GM12891 (cell line): ENCODE measurements around the gene KRT3.
"Not testable (repeated sequence)": the region's sequence is repeated elsewhere in the genome, so short reads cannot be mapped to it uniquely, and the experiment has no call there.

Experiments
- DNase-seq: peaks from one replicate; pipeline ENCODE4 v3.0.0; 2011; ENCODE audit warnings: low spot score; ENCODE audit not compliant: insufficient read length
- FAIRE-seq: peaks from 2 replicates; lab custom pipeline; 2011; peaks lifted over from hg19 to GRCh38; lab: Jason Lieb, UNC
- PAX5 ChIP-seq: IDR thresholded peaks from 2 replicates; pipeline ENCODE4 v1.6.1; 2011; ENCODE audit warnings: low read length, moderate library complexity, mild to moderate bottlenecking; ENCODE audit not compliant: insufficient read depth, severe bottlenecking
- POLR2A ChIP-seq: IDR thresholded peaks from 2 replicates; pipeline ENCODE4 v1.6.1; 2011; ENCODE audit warnings: low read depth, low read length, control low read depth
- POLR2AphosphoS5 ChIP-seq: IDR thresholded peaks from 2 replicates; pipeline ENCODE4 v1.6.1; 2011; ENCODE audit warnings: low read depth, low read length, control low read depth
- POU2F2 ChIP-seq: IDR thresholded peaks from 2 replicates; pipeline ENCODE4 v1.6.1; 2011; ENCODE audit warnings: low read depth, mild to moderate bottlenecking, control low read depth, low read length, moderate library complexity
- SPI1 ChIP-seq: IDR thresholded peaks from 2 replicates; pipeline ENCODE4 v1.6.1; 2011; ENCODE audit warnings: low read depth, low read length, control low read depth
- TAF1 ChIP-seq: IDR thresholded peaks from 2 replicates; pipeline ENCODE4 v1.6.1; 2011; ENCODE audit warnings: low read depth, low read length, control low read depth

Gene KRT3

DNA sequence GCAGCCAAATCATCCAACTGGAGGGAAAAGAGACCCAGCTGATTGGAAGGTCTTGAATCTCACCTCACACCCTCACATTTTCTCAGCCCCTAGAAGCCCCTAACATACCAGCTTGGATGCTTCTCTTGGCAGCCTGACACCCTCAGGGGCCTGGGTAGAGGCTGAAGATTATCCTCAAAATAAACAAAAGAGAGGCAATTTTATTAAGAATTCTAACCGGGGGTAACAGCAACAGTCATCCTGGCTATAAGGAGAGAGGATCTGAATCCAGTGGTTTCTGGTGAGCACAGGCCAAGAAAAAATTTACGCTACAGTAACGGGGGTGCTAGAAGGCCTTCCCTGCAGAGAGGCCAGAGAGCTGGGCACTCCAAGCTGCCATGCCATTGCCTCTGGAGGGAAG lies 40.4 kb downstream of the KRT3 start:
- DNase-seq (no peak), FAIRE-seq (no peak)
- no peak for TF ChIP-seq SPI1
- TF ChIP-seq POLR2A = no peak
- TF ChIP-seq PAX5 = no peak

DNA sequence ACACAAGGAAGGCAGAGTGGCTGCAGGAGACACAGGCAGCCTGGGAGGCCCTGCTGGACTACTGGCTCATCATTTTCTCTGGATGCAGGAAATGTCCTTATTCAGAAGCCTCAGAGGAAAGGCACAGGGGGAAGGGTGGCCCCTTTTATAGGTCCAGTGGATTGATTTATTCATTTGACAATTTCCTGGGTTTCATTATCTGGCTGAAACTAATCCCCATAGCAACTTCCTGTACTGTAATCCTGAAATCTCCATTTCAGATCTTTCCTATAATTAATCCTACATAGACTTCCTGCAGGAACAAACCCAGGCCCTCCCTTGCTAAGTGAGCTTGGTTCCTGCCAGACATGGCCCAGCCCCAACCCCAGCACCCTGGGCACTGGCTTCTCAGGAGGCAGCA lies 41.8 kb downstream of the KRT3 start:
- DNase-seq (no peak), FAIRE-seq (no peak)
- TF ChIP-seq PAX5 (no peak), POU2F2 (no peak), SPI1 (no peak), TAF1 (no peak), POLR2A (no peak), POLR2AphosphoS5 (no peak)

DNA sequence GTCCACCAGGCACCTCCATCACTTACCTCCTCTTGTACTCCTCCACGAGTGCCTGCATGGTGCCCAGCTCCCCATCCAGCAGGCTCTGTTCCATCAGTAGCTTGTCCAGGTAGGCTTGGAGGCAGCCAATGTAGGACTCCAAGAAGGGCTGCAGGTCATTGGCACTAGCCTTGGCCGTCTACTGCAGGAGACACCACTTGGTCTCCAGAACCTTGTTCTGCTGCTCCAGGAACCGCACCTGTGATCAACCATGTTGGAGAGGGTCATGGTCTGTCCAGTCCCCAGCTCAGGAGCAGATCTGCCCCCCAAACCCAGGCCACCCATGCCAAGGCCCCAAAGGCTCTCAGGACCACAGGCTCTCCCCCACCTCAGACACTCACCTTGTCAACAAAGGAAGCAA lies 42.6 kb downstream of the KRT3 start:
- FAIRE-seq (no peak), DNase-seq (no peak)
- TF ChIP-seq POLR2A (no peak), POLR2AphosphoS5 (no peak), POU2F2 (no peak), PAX5 (no peak), TAF1 (no peak), SPI1 (no peak)

DNA sequence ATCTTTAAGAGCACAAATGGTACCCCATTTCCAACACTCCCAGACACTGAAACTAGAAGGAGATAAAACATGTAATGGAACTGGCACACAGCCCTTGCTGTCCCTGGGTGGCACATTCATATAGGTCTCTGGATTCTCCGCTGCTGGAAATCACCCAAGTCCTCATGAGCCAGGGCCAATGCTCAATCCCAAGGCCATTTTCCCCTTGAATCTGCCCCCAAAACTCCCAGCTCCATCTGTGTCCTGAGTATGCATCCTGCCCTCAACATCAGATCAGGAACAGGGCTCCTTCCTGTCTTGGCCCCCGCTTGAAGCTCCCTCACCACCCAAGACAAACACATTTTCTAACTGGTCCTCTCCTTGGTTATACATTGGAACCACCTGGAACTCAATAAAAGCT lies 43.4 kb downstream of the KRT3 start:
- no peak for DNase-seq
- no peak for FAIRE-seq
- TF ChIP-seq POLR2A (no peak), SPI1 (no peak), PAX5 (no peak), TAF1 (no peak), POU2F2 (no peak), POLR2AphosphoS5 (no peak)

DNA sequence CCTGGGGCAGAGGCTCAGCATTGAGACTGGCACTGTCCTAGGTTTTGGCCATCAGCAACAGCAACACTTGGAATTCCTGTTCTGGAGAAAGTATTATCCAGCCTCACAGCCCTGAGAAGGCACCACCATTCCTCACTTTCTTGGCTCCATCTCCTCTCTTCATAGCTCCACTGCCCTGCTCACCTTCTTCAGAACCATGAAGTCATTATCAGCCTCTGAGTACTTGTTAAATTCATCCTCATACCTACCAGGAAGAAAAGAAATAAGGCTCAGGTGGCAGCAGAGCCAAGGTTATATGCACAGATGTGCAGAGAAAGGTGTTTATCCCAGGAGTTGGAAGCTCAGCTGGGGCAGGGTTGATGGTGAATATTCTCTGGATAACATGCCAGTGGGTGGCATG lies 44.1 kb downstream of the KRT3 start:
- no peak for FAIRE-seq
- TF ChIP-seq POLR2AphosphoS5 (no peak), POLR2A (no peak), POU2F2 (no peak), TAF1 (no peak), SPI1 (no peak), PAX5 (no peak)
- no peak for DNase-seq

DNA sequence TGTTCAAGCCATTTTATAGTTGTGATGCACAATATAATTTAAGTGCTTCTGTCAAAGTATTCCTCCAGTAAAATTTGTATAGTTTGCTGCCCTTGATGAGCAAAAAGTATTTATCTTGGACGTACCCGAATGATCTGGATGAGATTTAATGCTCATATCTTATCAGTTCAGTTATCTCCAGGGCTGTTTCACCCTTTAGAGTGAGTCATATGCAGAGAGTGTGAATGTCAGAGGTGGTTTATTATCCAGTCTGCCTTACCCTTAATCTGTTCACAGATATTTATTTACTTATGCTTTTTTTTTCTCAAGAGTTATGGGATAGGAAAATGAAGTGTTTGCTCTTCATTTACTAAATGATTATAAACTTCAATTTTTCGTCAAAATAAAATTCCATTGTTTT lies 45.4 kb downstream of the KRT3 start:
- DNase-seq, FAIRE-seq: not testable (repeated sequence)

DNA sequence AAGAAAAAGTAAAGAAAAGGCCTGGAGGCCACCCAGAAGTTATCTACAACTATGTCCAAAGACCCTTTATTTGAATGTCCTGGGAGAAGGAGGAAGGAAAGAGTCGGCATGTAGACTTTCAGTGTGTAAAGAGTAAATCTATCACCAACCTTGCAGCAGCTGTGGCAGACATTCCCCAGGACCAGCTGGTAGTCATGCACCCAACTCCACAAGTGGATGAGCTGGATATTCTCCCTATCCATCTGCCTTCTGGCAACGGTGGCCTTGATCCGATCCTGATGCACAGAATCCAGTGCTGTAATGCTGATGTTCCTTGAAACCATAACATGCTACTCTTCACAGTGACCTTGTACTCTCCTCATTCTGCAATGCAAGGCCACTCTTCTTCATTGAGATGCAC lies 46.1 kb downstream of the KRT3 start:
- TF ChIP-seq TAF1 (no peak), POU2F2 (no peak), POLR2A (no peak), POLR2AphosphoS5 (no peak), SPI1 (no peak), PAX5 (no peak)
- no peak for FAIRE-seq
- DNase-seq = no peak

DNA sequence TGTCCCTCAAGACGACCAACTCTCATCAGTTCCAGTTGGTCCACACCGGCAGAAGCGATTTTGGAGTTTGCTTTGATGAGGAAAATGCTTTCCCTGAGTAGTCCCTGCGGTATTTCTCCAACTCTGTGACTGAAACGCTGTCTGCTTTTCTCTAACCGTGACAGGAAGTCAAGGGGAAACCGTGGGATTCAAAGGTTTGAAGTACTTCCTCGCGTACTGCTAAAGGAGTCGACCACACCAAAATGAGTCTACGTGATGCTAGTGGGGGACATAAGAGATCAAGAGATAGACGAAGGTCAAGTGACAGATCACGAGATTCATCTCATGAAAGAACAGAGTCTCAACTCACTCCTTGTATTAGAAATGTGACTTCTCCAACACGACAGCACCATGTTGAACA lies 47.3 kb downstream of the KRT3 start:
- no peak for FAIRE-seq
- TF ChIP-seq TAF1 = no peak
- no peak for TF ChIP-seq POLR2AphosphoS5
- TF ChIP-seq POLR2A = no peak
- TF ChIP-seq SPI1 = no peak
- DNase-seq = no peak

DNA sequence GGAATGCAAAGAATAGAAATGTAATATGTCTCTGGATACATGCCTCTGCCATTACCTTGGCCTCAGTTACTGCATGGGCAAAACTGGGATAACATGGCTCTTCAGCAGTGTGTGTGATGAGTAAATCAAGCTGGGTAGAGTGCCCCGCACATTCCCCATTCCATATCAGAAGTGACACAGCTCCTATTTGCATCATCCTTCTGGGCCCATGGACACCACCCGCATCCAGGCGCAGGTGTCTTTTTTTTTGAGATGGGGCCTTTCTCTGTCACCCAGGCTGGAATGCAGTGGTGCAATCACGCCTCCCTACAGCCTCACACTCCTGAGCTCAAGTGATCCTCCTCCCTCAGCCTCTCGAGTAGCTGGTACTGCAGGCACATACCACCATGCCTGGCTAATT lies 50.4 kb downstream of the KRT3 start:
- FAIRE-seq = no peak
- TF ChIP-seq SPI1 (no peak), POU2F2 (no peak), POLR2AphosphoS5 (no peak), TAF1 (no peak), POLR2A (no peak), PAX5 (no peak)
- no peak for DNase-seq

DNA sequence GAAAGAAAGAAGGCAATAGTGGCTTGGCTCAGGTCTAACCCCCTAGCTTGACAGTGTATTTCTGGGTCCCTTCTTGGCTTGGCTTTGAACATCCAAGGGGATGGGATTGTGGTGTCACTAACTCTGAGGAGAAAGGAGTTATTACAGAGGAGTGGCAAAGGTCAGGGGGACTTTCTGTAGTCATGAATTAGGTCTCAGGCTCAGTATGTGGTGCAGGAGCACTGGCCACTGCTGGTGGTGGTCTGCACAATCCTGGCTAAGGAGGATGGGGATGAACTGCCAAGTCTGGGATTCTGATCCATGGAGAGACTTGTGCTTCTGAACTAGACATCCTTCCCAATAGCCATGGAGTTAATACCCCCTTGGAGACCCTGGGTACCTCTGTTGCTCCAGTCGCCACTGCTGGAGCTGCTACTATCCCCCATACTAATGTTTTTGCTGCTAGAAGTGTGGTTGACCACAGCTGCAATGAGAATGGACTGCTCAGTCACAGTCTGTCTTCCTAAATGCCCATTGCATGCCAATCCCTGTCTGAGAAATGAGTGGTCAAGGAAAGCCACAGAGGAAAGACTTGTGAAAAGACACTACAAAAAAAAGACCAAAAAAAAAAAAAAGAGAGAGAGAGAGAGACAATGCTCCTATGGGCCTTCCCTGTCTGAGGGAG lies 51.3 kb downstream of the KRT3 start:
- DNase-seq (no peak), FAIRE-seq (no peak)
- TF ChIP-seq POLR2A (no peak), POLR2AphosphoS5 (no peak), POU2F2 (no peak), SPI1 (no peak), PAX5 (no peak), TAF1 (no peak)
